HUDEP-2 (cell line): Measurements from ENCODE around the gene OR9A4.

Source experiments
- DNase-seq, 76 experiments: peaks; one replicate each; lab custom pipeline; 2025; ENCODE audit not compliant: unreplicated experiment in 76 of 76; lab: John Stamatoyannopoulos, UW

OR9A4 gene

DNA sequence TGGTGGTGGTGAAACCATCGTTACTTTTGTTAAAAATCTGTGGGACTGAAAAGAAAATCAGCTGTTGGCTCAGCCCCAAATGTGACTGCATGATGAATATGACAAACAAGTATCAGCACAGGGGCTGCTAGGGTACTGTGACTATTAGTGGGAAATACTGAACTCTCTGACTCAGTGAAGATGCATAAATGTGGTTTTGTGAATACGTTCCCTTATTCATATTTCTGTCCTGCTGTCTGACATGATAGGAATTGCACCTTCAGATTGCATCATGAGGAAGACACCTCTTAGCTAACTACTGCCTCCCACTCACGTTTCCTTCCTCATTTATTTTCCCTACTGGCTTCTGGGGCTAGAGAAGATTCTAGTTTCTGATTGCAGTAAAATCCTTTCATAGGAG is 29.2 kb downstream of the OR9A4 start:
- DNase-seq, result no peak

DNA sequence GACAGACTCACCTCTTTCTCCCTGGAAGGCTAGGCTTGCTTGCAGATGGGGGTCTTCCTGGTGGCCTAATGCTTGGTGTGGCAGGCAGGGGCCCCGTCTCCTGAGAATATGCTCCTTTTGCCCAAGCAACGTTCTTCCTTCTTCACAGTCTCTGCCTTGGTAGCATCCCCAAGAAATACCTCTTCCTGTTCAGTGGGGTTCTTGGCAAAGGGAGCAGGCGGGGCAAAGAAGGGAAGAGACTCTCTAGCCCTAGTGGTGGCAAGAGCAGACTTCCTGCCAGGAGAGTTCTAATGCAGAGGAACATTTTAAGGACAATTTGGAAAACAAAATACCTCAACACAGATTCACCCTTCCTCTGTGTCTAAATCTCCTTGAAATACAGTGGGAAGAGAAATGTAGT is 30.6 kb downstream of the OR9A4 start, which contains the start of gene CLEC5A:
Gene CLEC5A, minus strand, starts transcription at position 179 of the 400 bp plus-strand sequence. CDS start 682 bp downstream, outside the sequence.
- DNase-seq, result no peak

DNA sequence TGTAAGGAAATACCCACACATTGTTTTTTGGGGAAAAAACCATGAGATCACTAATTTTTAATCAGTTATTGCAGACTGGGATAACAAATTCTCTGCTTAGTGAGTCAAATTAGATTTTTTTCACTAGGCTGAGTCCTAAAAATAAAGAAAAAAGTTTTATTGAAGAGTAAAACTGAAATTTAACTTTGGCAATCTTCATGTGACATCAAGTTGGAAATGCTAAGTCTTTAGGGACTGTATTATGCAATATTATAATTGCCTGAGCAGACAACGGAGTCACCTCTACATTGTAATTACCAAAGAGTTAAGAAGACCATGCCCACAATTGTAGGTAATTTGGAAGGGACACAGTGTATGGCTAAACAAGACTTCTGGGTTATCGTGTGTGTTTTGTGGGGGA is 32.8 kb downstream of the OR9A4 start:
- no peak for DNase-seq

DNA sequence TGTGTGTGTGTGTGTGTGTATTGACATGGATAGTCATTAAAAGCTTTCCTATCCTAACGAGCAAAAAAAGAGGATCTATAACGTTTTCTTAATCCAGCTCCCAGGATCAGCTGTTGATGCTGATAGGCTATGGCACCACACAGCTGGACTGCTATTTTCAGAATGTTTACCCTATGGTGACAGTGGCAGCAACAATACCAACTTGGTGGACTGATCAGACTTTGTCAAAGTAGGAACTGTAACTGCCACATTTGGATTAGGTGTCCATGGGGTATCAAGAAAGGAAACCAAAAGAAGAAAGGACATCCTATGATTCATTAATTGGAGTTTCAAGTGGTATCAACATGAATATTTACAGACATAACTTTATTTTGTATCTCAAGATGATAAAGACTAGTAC is 33.3 kb downstream of the OR9A4 start:
- no peak for DNase-seq

DNA sequence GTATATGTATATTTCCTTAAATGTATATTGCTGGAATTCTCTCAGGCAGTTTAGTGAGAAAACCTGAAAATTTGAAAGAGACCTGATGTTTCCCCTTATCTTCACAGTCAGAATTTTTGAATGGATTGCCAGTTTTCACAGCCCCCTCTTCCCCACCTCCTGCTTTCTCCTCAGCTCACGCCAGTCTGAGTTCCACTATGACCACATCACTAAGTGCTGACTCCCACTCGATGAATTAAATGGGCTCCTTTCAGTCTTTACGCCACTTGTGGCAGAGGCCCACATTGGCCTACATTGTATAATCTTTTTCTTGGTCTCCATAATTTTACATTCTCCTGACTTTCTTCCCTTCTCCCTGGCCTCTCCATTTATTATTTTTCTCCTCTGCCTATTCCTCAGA is 33.7 kb downstream of the OR9A4 start:
- DNase-seq, result no peak

DNA sequence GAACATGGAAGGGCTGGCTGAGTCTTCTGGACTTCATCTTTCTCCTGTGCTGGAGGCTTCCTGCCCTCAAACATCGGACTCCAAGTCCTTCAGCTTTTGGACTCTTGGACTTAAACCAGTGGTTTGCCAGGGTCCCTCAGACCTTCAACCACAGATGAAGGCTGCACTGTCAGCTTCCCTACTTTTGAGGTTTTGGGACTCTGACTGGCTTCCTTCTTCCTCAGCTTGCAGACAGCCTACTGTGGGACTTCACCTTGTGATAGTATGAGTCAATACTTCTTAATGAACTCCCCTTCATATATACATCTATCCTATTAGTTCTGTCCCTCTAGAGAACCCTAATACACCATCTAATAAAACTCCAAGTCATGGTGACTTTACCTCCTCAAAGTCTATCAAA is 34.6 kb downstream of the OR9A4 start:
- no peak for DNase-seq

DNA sequence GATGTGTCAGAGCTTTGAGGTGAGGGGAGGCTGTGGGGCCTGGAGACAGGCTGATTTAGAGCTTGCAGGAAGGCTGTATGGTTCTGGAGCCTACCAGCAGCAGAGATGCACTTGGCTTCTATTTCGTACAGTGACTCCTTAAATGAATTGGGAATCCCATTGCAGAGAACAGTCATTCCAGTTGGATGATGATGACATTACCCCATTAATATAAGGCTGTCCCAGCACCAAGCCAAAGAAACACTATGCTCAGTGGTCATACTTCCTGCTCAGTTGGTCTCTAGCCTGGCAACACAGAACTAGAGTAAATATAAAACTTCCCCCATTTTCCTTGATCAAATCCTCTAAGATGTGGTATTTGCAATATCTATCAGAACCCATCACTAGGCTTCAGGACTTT is 36.3 kb downstream of the OR9A4 start:
- DNase-seq, result no peak

DNA sequence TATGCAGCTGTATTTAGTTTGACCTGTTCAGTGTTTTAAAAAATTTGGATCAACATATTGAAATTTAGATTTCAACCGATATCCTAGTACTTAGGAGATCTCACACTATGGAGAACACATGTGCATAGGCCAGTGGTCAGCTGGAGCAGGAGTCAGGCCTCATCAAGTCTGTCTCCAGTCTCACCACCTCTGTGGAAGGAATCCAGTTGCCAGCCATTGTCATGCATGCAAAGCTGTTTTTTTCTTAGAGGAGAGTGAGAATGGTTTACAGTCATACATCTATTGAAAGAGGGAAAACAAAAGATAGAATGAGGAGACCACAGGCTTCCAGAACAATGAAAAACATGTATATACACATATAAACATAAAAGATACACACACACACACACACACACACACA is 38.1 kb downstream of the OR9A4 start:
- no peak for DNase-seq

DNA sequence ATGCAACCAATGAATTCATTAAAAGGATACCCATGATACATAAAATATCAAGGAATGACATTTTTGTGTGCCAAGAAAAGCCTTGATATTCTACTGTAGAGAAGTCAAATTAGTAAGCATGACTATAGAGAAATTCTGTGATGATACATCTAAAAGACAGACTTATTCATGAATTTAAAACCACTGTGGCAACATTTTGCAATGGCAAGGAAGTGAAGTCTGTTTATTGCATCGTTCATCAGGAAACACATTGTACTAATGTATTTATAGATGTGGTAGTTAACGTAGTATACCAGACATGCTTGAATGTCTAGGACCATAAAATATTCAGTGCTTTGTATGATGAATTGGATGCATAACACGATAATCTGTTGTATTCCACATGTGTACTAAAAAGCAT is 39.9 kb downstream of the OR9A4 start:
- DNase-seq, result no peak

DNA sequence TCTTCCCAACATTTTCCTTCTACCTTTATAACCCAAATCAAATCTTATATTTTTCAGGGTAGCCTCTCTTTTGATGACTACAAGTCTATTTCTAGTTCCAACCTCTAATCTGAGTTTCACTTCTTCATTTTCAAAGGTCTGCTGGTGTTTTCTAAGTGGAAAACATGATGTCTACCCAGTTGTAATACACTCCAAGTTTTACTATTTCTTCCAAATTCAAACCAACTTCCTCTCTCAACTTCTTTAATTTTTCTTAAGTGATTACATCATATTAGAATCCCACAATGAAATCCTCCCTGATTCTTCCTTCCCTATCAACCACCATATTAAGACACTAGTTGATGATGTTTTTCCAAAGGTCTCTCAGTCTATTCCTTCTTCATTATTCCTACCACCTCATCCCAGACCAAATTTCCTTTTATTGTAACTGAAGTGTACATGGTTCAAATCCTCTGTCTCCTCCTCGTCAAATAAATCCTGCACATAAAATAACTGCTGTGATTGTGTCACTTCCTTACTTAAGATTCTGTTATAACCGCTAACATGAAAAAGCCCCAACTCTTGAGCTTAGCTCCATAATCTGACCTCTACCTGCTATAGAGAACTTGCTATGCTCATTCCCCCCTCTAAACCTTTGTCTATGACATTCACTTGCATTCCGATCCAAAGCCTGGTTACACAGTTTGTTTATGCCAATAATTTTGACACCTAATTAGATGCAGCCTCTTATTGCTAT is 44.7 kb downstream of the OR9A4 start:
- no peak for DNase-seq
